IMR-90 (cell line): ENCODE data around the gene HS2ST1. TPM values are rescaled to one million over a fixed set of nuclear protein-coding genes. Genes with fewer than 3 reads are reported as not detected.

Experiments used
- ATAC-seq: fragments of 200-7000 bp; cut with Tn5 transposase; 2 replicates; pipeline ENCODE4 v1.9.1; 2020; ENCODE audit warnings: low read depth, mild to moderate bottlenecking, moderate library complexity
- BruUV-seq: library from RNA; stranded (reverse); fragments of 400-500 nt; replicated peaks from 2 replicates; lab custom pipeline; 2021; lab: Mats Ljungman, UMichigan
- CTCF ChIA-PET: fragments of 300-600 bp; formaldehyde crosslinking; extraction: SDS; loops from one replicate; lab custom pipeline; 2021; ENCODE audit warnings: antibody characterized with exemption; lab: Yijun Ruan, JAX
- POLR2A ChIA-PET: fragments of 300-600 bp; sonication (Branson Sonifier 250); formaldehyde crosslinking; loops from one replicate; lab custom pipeline; 2022; ENCODE audit warnings: antibody characterized with exemption; ENCODE audit not compliant: unreplicated experiment; lab: Charles Lee
- DNase-seq: peaks from one replicate; pipeline ENCODE4 v3.0.0; 2013
- H2AFZ ChIP-seq: replicated peaks from 2 replicates; pipeline ENCODE3; 2013; ENCODE audit warnings: low read length, mild to moderate bottlenecking; ENCODE audit not compliant: poor library complexity
- H2AK5ac ChIP-seq: 2 replicates; pipeline ENCODE4 v1.6.1; 2013; ENCODE audit warnings: low read depth, low read length, inconsistent platforms
- H2AK9ac ChIP-seq: replicated peaks from 2 replicates; pipeline ENCODE3; 2013; ENCODE audit warnings: mild to moderate bottlenecking, low read depth, low read length, moderate library complexity; ENCODE audit not compliant: poor library complexity
- H2BK120ac ChIP-seq: 2 replicates; pipeline ENCODE4 v1.6.1; 2013; ENCODE audit warnings: low read depth, low read length, inconsistent platforms
- H2BK15ac ChIP-seq: 3 replicates; pipeline ENCODE4 v1.6.1; 2013; ENCODE audit warnings: low read depth, low read length, inconsistent platforms
- H2BK20ac ChIP-seq: 2 replicates; pipeline ENCODE4 v1.6.1; 2013; ENCODE audit warnings: low read depth, mild to moderate bottlenecking, inconsistent platforms, low read length, moderate library complexity
- H2BK5ac ChIP-seq: 2 replicates; pipeline ENCODE4 v1.6.1; 2013; ENCODE audit warnings: mild to moderate bottlenecking, low read depth, low read length, inconsistent platforms; ENCODE audit not compliant: poor library complexity, severe bottlenecking
- H3K14ac ChIP-seq: replicated peaks from 2 replicates; pipeline ENCODE4 v1.6.1; 2013; ENCODE audit warnings: low read depth, low read length, inconsistent platforms
- H3K18ac ChIP-seq: 2 replicates; pipeline ENCODE4 v1.6.1; 2013; ENCODE audit warnings: low read depth, low read length, control low read depth
- H3K23ac ChIP-seq: 2 replicates; pipeline ENCODE4 v1.6.1; 2013; ENCODE audit warnings: low read depth, low read length, inconsistent platforms
- H3K27ac ChIP-seq: 2 replicates; pipeline ENCODE4 v1.5.1; 2013; ENCODE audit warnings: mild to moderate bottlenecking, control low read depth, low read length; ENCODE audit not compliant: insufficient read depth
- H3K27me3 ChIP-seq: 2 replicates; pipeline ENCODE4 v1.6.1; 2013; ENCODE audit warnings: low read length; ENCODE audit not compliant: control insufficient read depth, insufficient read depth
- H3K36me3 ChIP-seq: 2 replicates; pipeline ENCODE4 v1.6.1; 2013; ENCODE audit warnings: low read length, mixed read lengths; ENCODE audit not compliant: control insufficient read depth, insufficient read depth
- H3K4ac ChIP-seq: 2 replicates; pipeline ENCODE4 v1.6.1; 2013; ENCODE audit warnings: low read depth, low read length, inconsistent platforms
- H3K4me1 ChIP-seq: 2 replicates; pipeline ENCODE4 v1.6.1; 2013; ENCODE audit warnings: low read length, mixed read lengths; ENCODE audit not compliant: control insufficient read depth, insufficient read depth
- H3K4me2 ChIP-seq: 2 replicates; pipeline ENCODE4 v1.6.1; 2013; ENCODE audit warnings: low read depth, mild to moderate bottlenecking, control low read depth, low read length, moderate library complexity
- H3K4me3 ChIP-seq: 2 replicates; pipeline ENCODE4 v1.5.1; 2013; ENCODE audit warnings: low read depth, mild to moderate bottlenecking, control low read depth, low read length, moderate library complexity; ENCODE audit not compliant: insufficient read depth
- H3K56ac ChIP-seq: 2 replicates; pipeline ENCODE4 v1.6.1; 2013; ENCODE audit warnings: low read length, inconsistent platforms; ENCODE audit not compliant: insufficient read depth; ENCODE audit errors: extremely low read depth
- H3K79me1 ChIP-seq, 2 experiments: 2 replicates each; pipeline ENCODE4 v1.6.1; 2013; ENCODE audit warnings: low read length in 2 of 2, inconsistent platforms in 1 of 2, low read depth in 1 of 2
- H3K9ac ChIP-seq: 2 replicates; pipeline ENCODE4 v1.6.1; 2013; ENCODE audit warnings: low read depth, low read length, control low read depth
- H3K9me1 ChIP-seq: 2 replicates; pipeline ENCODE4 v1.6.1; 2013; ENCODE audit warnings: low read length, inconsistent platforms; ENCODE audit not compliant: insufficient read depth
- H3K9me3 ChIP-seq: 2 replicates; pipeline ENCODE4 v1.6.1; 2013; ENCODE audit warnings: low read length; ENCODE audit not compliant: control insufficient read depth, insufficient read depth
- H4K20me1 ChIP-seq: 2 replicates; pipeline ENCODE4 v1.6.1; 2013; ENCODE audit warnings: low read length, inconsistent platforms; ENCODE audit not compliant: insufficient read depth
- H4K5ac ChIP-seq: 2 replicates; pipeline ENCODE4 v1.6.1; 2013; ENCODE audit warnings: mild to moderate bottlenecking, low read depth, low read length, control low read depth
- H4K8ac ChIP-seq, 2 experiments: 2 replicates each; pipeline ENCODE4 v1.6.1; 2013; ENCODE audit warnings: low read depth in 2 of 2, low read length in 2 of 2, control low read depth in 1 of 2, inconsistent platforms in 1 of 2
- H4K91ac ChIP-seq: 2 replicates; pipeline ENCODE4 v1.6.1; 2013; ENCODE audit warnings: low read depth, low read length, inconsistent platforms; ENCODE audit not compliant: insufficient read depth
- BHLHE40 ChIP-seq: fragments of 150-350 bp; IDR thresholded peaks from 2 replicates; pipeline ENCODE4 v1.6.1; 2016; ENCODE audit warnings: mild to moderate bottlenecking, low read depth, low read length
- CEBPB ChIP-seq: IDR thresholded peaks from 2 replicates; pipeline ENCODE4 v1.6.1; 2012; ENCODE audit warnings: low read depth, low read length, improper control_type of control experiment
- CHD1 ChIP-seq: IDR thresholded peaks from 2 replicates; pipeline ENCODE4 v1.6.1; 2012; ENCODE audit warnings: low read depth, low read length, improper control_type of control experiment
- CTCF ChIP-seq: conservative IDR thresholded peaks from 2 replicates; pipeline ENCODE4 v1.5.1; 2012; ENCODE audit warnings: mild to moderate bottlenecking, low read depth, low read length, improper control_type of control experiment
- ELK1 ChIP-seq: fragments of 150-350 bp; IDR thresholded peaks from 2 replicates; pipeline ENCODE4 v1.6.1; 2016; ENCODE audit warnings: low read depth, mild to moderate bottlenecking, low read length, moderate library complexity, borderline replicate concordance
- FOS ChIP-seq: fragments of 150-350 bp; IDR thresholded peaks from 2 replicates; pipeline ENCODE4 v1.6.1; 2016; ENCODE audit warnings: low read depth, low read length
- MAFK ChIP-seq: IDR thresholded peaks from 2 replicates; pipeline ENCODE4 v1.6.1; 2012; ENCODE audit warnings: low read depth, low read length, improper control_type of control experiment
- MAZ ChIP-seq: IDR thresholded peaks from 2 replicates; pipeline ENCODE4 v1.6.1; 2012; ENCODE audit warnings: low read depth, mild to moderate bottlenecking, low read length, improper control_type of control experiment, moderate library complexity, borderline replicate concordance
- MXI1 ChIP-seq: IDR thresholded peaks from 2 replicates; pipeline ENCODE4 v1.6.1; 2012; ENCODE audit warnings: low read depth, mild to moderate bottlenecking, low read length, moderate library complexity, borderline replicate concordance
- NFE2L2 ChIP-seq: fragments of 150-350 bp; IDR thresholded peaks from 2 replicates; pipeline ENCODE4 v1.6.1; 2016; ENCODE audit warnings: low read depth, mild to moderate bottlenecking, low read length
- POLR2A ChIP-seq: IDR thresholded peaks from 2 replicates; pipeline ENCODE4 v1.6.1; 2012; ENCODE audit warnings: mild to moderate bottlenecking, low read depth, low read length
- RAD21 ChIP-seq: IDR thresholded peaks from 2 replicates; pipeline ENCODE4 v1.6.1; 2012; ENCODE audit warnings: low read length, improper control_type of control experiment
- RCOR1 ChIP-seq: IDR thresholded peaks from 2 replicates; pipeline ENCODE4 v1.6.1; 2012; ENCODE audit warnings: mild to moderate bottlenecking, low read length, improper control_type of control experiment; ENCODE audit not compliant: insufficient replicate concordance
- RFX5 ChIP-seq: IDR thresholded peaks from 2 replicates; pipeline ENCODE4 v1.8.0; 2012; ENCODE audit warnings: low read depth, mild to moderate bottlenecking, low read length, moderate library complexity
- SMC3 ChIP-seq: fragments of 150-350 bp; IDR thresholded peaks from 2 replicates; pipeline ENCODE4 v1.6.1; 2016; ENCODE audit warnings: low read depth, mild to moderate bottlenecking, antibody characterized with exemption, low read length, moderate library complexity
- USF2 ChIP-seq: fragments of 150-350 bp; IDR thresholded peaks from 2 replicates; pipeline ENCODE4 v1.6.1; 2017; ENCODE audit warnings: mild to moderate bottlenecking, antibody characterized with exemption, low read length, low read depth
- WGBS, 2 experiments: methylation state at CpG; one replicate each; pipeline versions ENCODE4 v1.1.5 to v1.1.7; 2013; ENCODE audit warnings: missing lambda C conversion rate in 2 of 2; ENCODE audit not compliant: insufficient read length in 1 of 2; ENCODE audit errors: extremely low coverage in 2 of 2; 5-methylcytosine and 5-hydroxymethylcytosine counted together
- dilution Hi-C: fragments of 300-500 bp; cut with HindIII; formaldehyde crosslinking; loops from one replicate; pipeline ENCODE4 v1.14.3; 2018; ENCODE audit warnings: low sequenced_read_pairs; ENCODE audit not compliant: unreplicated experiment
- in situ Hi-C: fragments of 300-500 bp; cut with MboI; formaldehyde crosslinking; loops from 3 replicates; pipeline ENCODE4 v1.14.3; 2019; ENCODE audit warnings: low sequenced_read_pairs, inconsistent platforms, mixed read lengths
- intact Hi-C: fragments of 100-400 bp; cut with micrococcal nuclease; formaldehyde crosslinking; loops from 2 replicates; pipeline ENCODE4 v1.10.0; 2022
- polyA plus RNA-seq, 3 experiments: library from polyadenylated mRNA; depleted of rRNA; stranded (reverse); fragments of >200 nt; gene quantifications; 2 replicates each; pipeline ENCODE4 v1.2.3, GENCODE V29; 2012; ENCODE audit warnings: low replicate concordance in 1 of 3
- total RNA-seq: library from RNA; depleted of rRNA; stranded (reverse); fragments of >200 nt; gene quantifications from 2 replicates; pipeline ENCODE4 v1.2.3, GENCODE V29; 2012

The HS2ST1 gene
- total and polyA plus RNA-seq, 2 of the 4 experiments (the other 2 are of a cell fraction) = 7.8 to 13.1 TPM

GRCh38 chr1:86928819-86929218 is 14.4 kb downstream of the HS2ST1 start:
- TF ChIP-seq SMC3 = no peak
- no peak for TF ChIP-seq POLR2A
- TF ChIP-seq CTCF = no peak
- TF ChIP-seq MAZ = no peak
- TF ChIP-seq ELK1 = no peak
- no peak for TF ChIP-seq MAFK
- no peak for TF ChIP-seq CHD1
- no peak for TF ChIP-seq CEBPB
- no peak for TF ChIP-seq MXI1
- TF ChIP-seq NFE2L2 = no peak
- TF ChIP-seq RCOR1 = no peak
- TF ChIP-seq RFX5 = no peak
- TF ChIP-seq FOS = no peak
- no peak for TF ChIP-seq BHLHE40
- no peak for TF ChIP-seq RAD21
- TF ChIP-seq USF2 = no peak
- ChIA-PET POLR2A (no interaction called here), CTCF (no interaction called here)
- H3K9me1 ChIP-seq = 0 out of 2 replicates have a peak, but pooled peaks cover 2% of the 10 kb centered on the region
- in situ Hi-C loops (no loop called here), dilution Hi-C loops (no loop called here), intact Hi-C loops (loop anchor here (1.0 kb wide), 1 partner anchor 32 kb away; no protein-coding TSS in a partner anchor)
- no peak overlapping the region for H2AFZ ChIP-seq
- H3K27me3 ChIP-seq = no peaks in the 10 kb centered on the region
- H3K27ac ChIP-seq = no peak overlapping the region
- no peak overlapping the region for H2AK5ac ChIP-seq
- peaks cover 13 to 18% of the 10 kb centered on the region in 2 experiments; a peak in 3 of 4 replicates for H3K79me1 ChIP-seq
- no peak overlapping the region for H3K4me3 ChIP-seq
- H3K14ac ChIP-seq = no peak overlapping the region
- no peak overlapping the region for H2BK15ac ChIP-seq
- H4K91ac ChIP-seq = no peak overlapping the region
- no peak overlapping the region for H3K4me2 ChIP-seq
- H3K9me3 ChIP-seq = peaks cover 3% of the 10 kb centered on the region; the same call in 1 of the 2 replicates
- no peak overlapping the region for H2AK9ac ChIP-seq
- no peak overlapping the region for H3K56ac ChIP-seq
- no peak overlapping the region for H2BK5ac ChIP-seq
- no peak overlapping the region for H3K18ac ChIP-seq
- H3K4me1 ChIP-seq = no peaks in the 10 kb centered on the region
- no peak overlapping the region; a peak in 1 of 4 replicates for H4K8ac ChIP-seq
- H3K9ac ChIP-seq = no peak overlapping the region
- H4K5ac ChIP-seq = no peak overlapping the region
- no peak overlapping the region for H2BK20ac ChIP-seq
- no peak overlapping the region for H2BK120ac ChIP-seq
- H3K4ac ChIP-seq = no peak overlapping the region
- no peak for ATAC-seq
- no peaks in the 10 kb centered on the region for H3K36me3 ChIP-seq
- no TSS peak for BruUV-seq
- no peak for DNase-seq
- no CpG with 5 or more reads among the region's 1 CpG for WGBS, 2 experiments
- no peaks in the 10 kb centered on the region; the same call in 1 of the 2 replicates for H4K20me1 ChIP-seq
- no peak overlapping the region for H3K23ac ChIP-seq
